HG02571 (cell line): ENCODE measurements around the gene NEO1.

ENCODE experiments used
- ATAC-seq: cut with Tn5 transposase; IDR thresholded peaks from one replicate; pipeline ENCODE4 v1.9.1; 2021; ENCODE audit warnings: mild to moderate bottlenecking, moderate library complexity; ENCODE audit not compliant: unreplicated experiment

Gene NEO1

DNA sequence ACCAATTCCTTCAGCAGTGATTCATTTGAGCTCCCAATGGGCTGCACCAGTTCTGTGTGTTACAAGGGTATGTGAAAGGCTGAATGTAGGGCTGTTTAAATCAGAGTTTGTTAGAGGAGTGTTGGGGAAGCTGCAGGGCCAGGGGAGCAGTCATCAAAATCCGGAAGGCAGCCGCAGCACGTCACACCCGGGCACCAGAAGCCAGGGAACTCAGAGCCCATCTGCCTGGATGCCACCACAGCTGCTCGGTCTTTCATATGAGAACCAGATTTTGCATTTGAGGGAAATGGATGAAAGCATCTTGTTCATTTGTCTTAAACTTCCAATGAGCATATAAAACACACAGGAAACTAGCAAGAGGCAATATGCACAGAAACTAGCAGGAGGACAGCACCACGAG lies 24.2 kb upstream of the NEO1 start:
- ATAC-seq: no peak

DNA sequence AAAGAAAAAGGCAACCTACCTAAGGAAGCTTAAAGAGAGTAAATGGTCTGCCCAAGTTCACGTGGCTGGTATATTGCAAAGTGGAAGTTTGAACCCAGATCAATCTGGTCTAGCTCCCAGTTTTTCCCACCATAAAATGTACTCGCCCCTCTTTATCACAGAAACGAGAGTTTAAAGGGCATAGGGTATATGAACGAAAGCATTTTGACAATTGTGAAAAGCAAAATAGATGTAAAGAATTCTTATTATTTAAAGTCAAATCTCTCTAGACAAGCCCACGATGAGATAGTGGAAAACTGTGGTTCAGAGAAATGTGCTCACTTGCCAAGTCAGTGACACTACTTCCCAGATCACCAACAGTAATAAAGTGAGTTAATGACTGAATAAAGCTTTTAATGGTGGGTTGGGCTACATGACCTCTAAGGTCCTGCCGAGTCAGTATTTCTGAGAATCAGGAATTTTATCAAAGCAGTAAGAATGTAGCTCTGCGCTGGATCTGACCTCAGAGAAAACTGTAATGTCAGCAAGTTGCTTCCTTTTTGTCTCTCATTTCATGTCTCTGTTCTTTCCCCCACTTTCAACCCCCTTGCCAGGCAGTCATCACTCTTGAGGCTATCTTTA lies 23.3 kb upstream of the NEO1 start:
- no peak for ATAC-seq

DNA sequence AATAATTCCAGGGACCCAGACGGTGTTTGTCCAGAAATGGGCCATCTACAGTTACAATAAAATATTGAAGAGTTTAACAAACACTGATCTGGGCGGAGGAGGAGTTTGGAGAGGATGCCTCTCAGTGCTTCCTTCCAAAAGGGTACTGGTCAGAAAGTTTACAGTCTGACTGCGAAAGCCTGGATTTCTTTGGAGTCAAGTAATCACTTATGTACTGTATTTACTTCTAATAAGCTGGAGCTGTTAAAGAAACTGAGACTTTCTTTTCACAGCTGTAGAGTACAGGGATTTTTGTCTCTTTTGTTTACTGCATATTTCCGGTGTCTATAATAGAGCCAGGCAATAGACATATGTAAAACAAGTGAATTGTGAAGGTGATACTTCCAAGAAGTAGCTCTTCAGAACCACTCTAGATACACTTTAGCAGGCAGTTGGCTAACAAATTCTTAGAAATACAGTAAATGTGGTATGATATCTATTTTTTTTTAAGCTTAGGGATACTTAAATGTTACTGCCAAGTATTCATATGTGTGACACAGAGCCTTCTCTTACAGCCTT lies 22.1 kb upstream of the NEO1 start:
- no peak for ATAC-seq

DNA sequence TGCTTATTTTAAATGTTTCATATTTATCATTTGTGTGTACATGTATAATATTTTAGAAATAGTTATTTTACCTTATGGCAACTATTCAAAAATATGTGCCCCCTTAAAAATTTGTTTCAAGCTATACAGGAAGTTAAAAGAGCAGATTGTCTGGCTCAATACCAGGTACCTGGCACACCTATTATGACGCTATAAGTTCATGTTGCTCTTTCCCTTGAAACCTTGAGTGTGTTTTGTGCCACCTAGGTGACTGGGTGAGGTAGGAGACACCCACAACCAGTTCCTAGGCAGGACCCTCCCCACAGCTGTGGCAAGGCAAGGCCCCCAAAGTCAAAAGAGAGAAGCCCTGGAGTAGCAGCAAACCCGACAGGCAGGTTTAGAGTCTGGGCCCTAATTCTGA lies 20.6 kb upstream of the NEO1 start:
- ATAC-seq: no peak

- no peak for ATAC-seq
Observed at GRCh38 chr15:73033611-73034010, 18.7 kb upstream of the NEO1 start.

GRCh38 chr15:73034221-73034620 lies 18.0 kb upstream of the NEO1 start:
- ATAC-seq: no peak

DNA sequence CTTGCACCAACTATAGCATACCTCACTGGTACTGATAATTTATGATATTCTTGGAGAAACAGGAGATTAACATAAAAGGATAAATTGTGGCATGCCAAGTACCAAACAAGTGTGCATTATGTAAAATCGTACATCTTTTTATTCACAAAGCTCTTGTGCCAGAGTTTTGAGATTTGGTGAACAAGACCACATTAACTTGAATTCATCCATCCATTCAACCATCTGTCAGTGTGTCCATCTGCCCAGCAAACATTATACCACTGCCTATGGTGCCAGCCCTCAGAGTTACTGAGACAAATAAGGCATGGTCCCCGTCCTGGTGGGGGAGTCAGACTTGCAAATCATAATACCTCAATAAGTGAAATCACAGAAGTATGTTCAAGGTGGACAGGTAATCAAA lies 17.0 kb upstream of the NEO1 start:
- ATAC-seq: no peak

DNA sequence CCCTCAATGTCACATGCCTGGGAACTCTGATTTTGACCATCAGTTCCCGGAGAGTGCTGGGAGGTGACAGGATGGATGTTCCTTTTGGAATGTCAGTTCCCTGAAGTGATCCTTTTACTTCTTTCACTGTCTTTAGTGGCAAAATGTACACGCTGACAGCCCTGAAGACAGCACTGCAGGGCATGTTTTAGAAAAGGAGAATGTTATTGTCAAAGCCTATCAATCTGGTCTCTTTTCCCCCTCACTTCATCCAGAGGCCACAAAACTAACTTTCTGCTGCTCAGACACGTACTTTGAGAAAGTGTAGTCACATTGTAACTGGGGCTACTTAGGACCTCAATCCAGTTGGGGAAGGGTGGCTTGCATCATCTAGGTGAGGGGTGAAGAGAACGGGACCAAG lies 14.0 kb upstream of the NEO1 start:
- no peak for ATAC-seq

DNA sequence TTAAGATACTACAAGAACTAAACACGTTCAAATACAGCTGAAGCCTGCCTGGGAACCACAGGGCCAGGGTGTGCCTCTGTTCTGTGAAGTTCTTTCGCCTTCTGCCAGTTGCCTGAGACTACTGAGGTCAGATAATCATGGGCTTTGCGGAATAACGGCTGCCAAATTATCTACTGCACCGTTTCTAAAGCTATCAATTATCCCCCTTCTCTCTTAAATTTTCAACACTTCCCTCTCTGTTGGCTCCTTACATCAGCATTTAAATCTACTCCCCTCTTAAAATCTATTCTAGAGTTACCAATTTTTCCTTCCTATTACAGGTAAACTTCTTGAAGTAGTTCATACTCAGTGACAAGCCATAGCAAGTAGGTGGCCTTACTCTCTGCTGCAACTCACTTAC lies 6.2 kb upstream of the NEO1 start:
- ATAC-seq: no peak

GRCh38 chr15:73047882-73048281 lies 4.4 kb upstream of the NEO1 start:
- ATAC-seq: no peak

DNA sequence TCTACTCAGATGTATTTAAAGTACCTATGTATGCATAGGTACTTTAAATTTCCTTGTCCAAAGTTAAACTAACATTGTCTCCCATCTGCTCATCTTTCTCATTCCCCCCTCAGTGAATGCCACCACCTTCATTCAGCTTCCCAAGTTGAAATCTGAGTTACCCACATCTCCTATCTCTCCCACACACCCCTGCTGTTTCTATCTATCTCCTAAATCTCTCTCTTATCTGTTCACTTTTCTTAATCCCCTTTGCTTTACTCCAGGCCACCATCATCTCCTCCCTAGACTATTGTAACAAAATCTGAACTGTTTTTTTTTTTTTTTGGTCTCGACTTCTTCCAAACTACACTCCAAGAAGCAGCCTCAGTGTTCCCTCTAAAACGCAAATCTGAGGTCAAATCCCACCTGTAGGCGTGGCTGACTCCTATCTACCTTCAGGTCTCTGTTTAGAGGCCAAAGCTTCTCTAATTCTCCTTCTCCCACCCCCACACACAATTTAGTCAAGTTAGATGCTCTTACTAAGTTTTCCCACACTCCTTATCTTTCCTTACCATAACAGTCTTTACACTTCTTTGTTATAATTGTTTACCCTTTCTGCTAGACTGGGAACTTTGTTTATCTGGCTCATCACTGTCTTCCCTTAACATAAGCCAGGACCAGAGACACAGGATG lies 3.5 kb upstream of the NEO1 start:
- no peak for ATAC-seq

GRCh38 chr15:73049564-73050215 lies 2.6 kb upstream of the NEO1 start:
- no peak for ATAC-seq

- ATAC-seq: no peak
Observed at GRCh38 chr15:73050561-73051295, 1.5 kb upstream of the NEO1 start.

DNA sequence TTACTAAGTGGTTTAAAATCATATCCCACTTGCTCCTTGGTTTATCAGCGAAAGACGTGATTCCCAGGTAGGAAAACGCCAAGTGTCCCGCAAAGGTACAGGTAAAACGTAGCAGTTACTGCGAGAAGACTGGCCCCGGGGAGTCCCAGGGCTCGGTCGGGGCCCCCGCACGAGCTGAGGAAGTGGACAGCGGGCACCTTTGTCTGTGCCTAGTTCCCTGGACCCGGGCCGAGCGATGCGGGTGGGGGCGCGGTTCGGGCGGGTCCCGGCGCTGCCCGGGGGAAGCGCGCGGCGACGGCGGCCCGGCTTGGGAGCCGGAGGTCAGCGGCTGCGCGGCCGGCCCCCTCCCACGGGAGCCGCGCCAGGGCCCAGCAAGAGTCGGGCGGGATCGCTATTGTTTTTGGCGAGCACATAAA lies 864 bp upstream of the NEO1 start:
- ATAC-seq: no peak

DNA sequence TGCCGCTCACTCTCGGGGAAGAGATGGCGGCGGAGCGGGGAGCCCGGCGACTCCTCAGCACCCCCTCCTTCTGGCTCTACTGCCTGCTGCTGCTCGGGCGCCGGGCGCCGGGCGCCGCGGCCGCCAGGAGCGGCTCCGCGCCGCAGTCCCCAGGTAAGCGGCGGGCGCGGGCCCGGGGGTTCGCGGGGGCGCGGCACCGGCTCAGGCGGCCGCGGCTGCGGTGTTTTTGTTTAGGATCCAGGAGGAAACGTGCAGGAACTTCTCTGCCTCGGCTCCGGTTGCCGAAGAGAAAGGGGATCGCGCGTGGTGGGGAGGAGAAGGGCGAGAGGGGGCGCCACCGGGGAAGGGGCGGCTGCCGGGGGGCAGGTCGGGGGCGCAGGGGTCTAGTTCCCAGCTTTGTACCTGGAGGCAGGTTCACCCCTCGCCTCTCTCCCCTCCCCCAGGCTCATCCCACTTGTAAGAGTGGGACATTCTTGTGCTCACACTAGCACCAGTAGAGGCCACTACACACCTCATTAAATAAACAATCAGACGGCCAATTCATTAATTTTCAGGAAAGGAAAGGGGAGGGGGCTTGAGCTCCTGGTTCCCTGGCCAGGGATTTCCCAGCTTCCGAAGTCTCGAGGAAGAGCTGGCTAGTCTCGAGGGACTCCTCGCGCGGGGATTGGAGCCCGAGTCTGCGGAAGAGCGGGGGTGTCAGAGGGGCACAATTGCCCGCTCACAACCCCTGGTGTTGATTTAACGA lies 562 bp downstream of the NEO1 start:
- no peak for ATAC-seq

GRCh38 chr15:73053398-73053723 lies 1.1 kb downstream of the NEO1 start:
- no peak for ATAC-seq

- no peak for ATAC-seq
Observed at GRCh38 chr15:73054417-73054953, 2.2 kb downstream of the NEO1 start.

- no peak for ATAC-seq
Observed at GRCh38 chr15:73056460-73056859, 4.2 kb downstream of the NEO1 start.

- no peak for ATAC-seq
Observed at GRCh38 chr15:73058437-73058836, 6.2 kb downstream of the NEO1 start.

- ATAC-seq: no peak
Observed at GRCh38 chr15:73065114-73065513, 12.9 kb downstream of the NEO1 start.

DNA sequence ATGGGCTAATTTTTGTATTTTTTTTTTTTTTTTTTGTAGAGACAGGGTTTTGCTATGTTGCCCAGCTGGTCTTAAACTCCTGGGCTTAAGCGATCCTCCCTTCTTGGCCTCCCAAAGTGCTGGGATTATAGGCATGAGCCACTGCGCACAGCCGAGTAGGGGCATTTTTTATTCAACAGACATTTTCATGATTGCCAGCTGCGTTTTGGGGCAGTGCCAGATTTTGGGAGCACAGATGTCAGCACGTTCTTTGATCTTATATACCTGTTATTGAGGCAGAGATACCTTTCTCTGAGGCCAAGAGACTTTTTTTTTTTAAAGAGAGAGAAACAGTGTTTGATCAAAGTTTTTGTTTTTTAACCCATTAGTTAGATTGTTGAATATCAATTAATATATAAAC lies 16.8 kb downstream of the NEO1 start:
- no peak for ATAC-seq
